Heart left ventricle (tissue), 16 donors: ENCODE data around the gene ANKEF1. TPM values are rescaled to one million over a fixed set of nuclear protein-coding genes. Genes with fewer than 3 reads are reported as not detected.
A peak's percentile ranks its signal among the peaks of the same experiment; 100 is the strongest.

ENCODE experiments used
- ATAC-seq, 4 donors: fragments of 200-7000 bp; cut with Tn5 transposase; one replicate each; pipeline ENCODE4 v1.9.1; 2020 to 2022; ENCODE audit warnings: moderate library complexity in 4 of 4, mild to moderate bottlenecking in 3 of 4, moderate number of reproducible peaks in 1 of 4
- DNase-seq, 5 donors: peaks; one replicate each; pipeline ENCODE4 v3.0.0-alpha.2; 2020
- H3K27ac ChIP-seq, 12 donors: fragments of 200-600 bp; sonication (generic) in 4 of 12; one replicate each; pipeline versions ENCODE4 v1.5.0 to v1.8.0; 2016 to 2022; ENCODE audit warnings: mild to moderate bottlenecking in 2 of 12
- H3K27me3 ChIP-seq, 9 donors: fragments of 200-600 bp; sonication (generic) in 2 of 9; one replicate each; pipeline versions ENCODE4 v1.5.1 to v1.8.0; 2016 to 2022; ENCODE audit warnings: mild to moderate bottlenecking in 3 of 9
- H3K36me3 ChIP-seq, 9 donors: fragments of 200-600 bp; sonication (generic) in 2 of 9; one replicate each; pipeline versions ENCODE4 v1.5.0 to v1.8.0; 2018 to 2022; ENCODE audit warnings: mild to moderate bottlenecking in 2 of 9
- H3K4me1 ChIP-seq, 12 donors: fragments of 200-600 bp; sonication (generic) in 4 of 12; one replicate each; pipeline versions ENCODE4 v1.5.0 to v1.8.0; 2016 to 2022; ENCODE audit warnings: mild to moderate bottlenecking in 3 of 12
- H3K4me3 ChIP-seq, 12 donors: fragments of 200-600 bp; sonication (generic) in 4 of 12; one replicate each; pipeline versions ENCODE4 v1.5.0 to v1.8.0; 2017 to 2022; ENCODE audit warnings: mild to moderate bottlenecking in 9 of 12, moderate library complexity in 4 of 12
- H3K9me3 ChIP-seq, 12 donors: fragments of 200-600 bp; sonication (generic) in 4 of 12; one replicate each; pipeline versions ENCODE4 v1.5.0 to v1.8.0; 2016 to 2022; ENCODE audit warnings: mild to moderate bottlenecking in 1 of 12
- CTCF ChIP-seq, 12 donors: fragments of 200-600 bp; sonication (generic) in 4 of 12; IDR thresholded peaks; one replicate each; pipeline versions ENCODE4 v1.5.0 to v1.8.0; 2018 to 2022; ENCODE audit warnings: antibody characterized with exemption in 12 of 12, mild to moderate bottlenecking in 5 of 12
- POLR2A ChIP-seq, 2 donors: fragments of 450-650 bp; IDR thresholded peaks; one replicate each; pipeline ENCODE4 v1.6.1; 2017; ENCODE audit warnings: antibody characterized with exemption in 2 of 2, mild to moderate bottlenecking in 2 of 2, moderate library complexity in 2 of 2
- WGBS, 4 donors: extraction: QIAGEN DNeasy Blood & Tissue Kit in 2 of 4; methylation state at CpG; one replicate each; pipeline versions ENCODE4 v1.1.5 to v1.1.7; 2013 to 2018; 5-methylcytosine and 5-hydroxymethylcytosine counted together
- intact Hi-C, 10 donors: fragments of 100-400 bp; cut with DNase I; formaldehyde crosslinking; loops; one replicate each; pipeline versions ENCODE4 v1.11.1 to v1.14.2; 2022
- polyA plus RNA-seq, 2 donors: library from polyadenylated mRNA; stranded (reverse); fragments of 200-250 nt; gene quantifications; one replicate each; pipeline ENCODE4 v1.2.3, GENCODE V29; 2013
- total RNA-seq, 9 donors: library from RNA; depleted of rRNA in 2 of 9; stranded (reverse); fragments of >200 nt in 2 of 9; fragmentation: NEBNext Ultra II Directional in 3 of 9; extraction: Animal tissue kit (Norgen Biotek cat#: 25700) in 3 of 9; gene quantifications; one replicate each; pipeline versions ENCODE4 v1.1.0 to v1.2.4, GENCODE V29; 2016 to 2023
- donor health status: ischemic (EF 13 %, LVEDD 7.1; RV severe dilation, severe dysfunction).
- donor health status: healthy with polysubstance abuse.
- donor health status: DM: no; HTN: yes; CAD: no.
- donor health status: DM: no; HTN: no; CAD: no.
- donor health status: ischemic (EF 25% LVEDD 6.9; RV normal size, moderate dysfunction).
- donor health status: ischemic (EF 25% LVEDD 5.7; RV mildly dilated, moderate dysfunction).
- donor health status: healthy.
- donor health status: DM: yes; HTN: yes; CAD: no.
- donor health status: ischemic (EF 35%, LVEDD 5.7; RV mildly dilated, moderate dysfunction).
- donor health status: nonischemic (EF 11% LVEDD 7.7; RV severe dilation, severe dysfunction).
- donor health status: DM: yes; HTN: yes; CAD: no.
- donor health status: PGD.
- donor health status: ischemic (EF 29% LVEDD 5.4; RV normal size, mild dysfunction).
- donor health status: nonischemic (EF 23%, LVEDD 6.1; RV moderate dilation, normal function).

The ANKEF1 gene
- total and polyA plus RNA-seq, 11 donors: 0.27 to 3.1 (median 1.4) TPM

- intact Hi-C loops: no loop called here
- H3K27ac ChIP-seq: no peak overlapping the region
- no peaks in the 10 kb centered on the region for H3K4me1 ChIP-seq
- ATAC-seq (no peak), DNase-seq (no peak)
- no peaks in the 10 kb centered on the region for H3K27me3 ChIP-seq
- no peak for TF ChIP-seq POLR2A (IDR thresholded peaks at IDR 0.05)
- no peak for TF ChIP-seq CTCF (IDR thresholded peaks at IDR 0.05)
- no peaks in the 10 kb centered on the region for H3K36me3 ChIP-seq
- peaks cover 0 to 6% (median 0%) of the 10 kb centered on the region in 12 donors for H3K9me3 ChIP-seq
- no peak overlapping the region for H3K4me3 ChIP-seq
- WGBS, 4 donors: 94 to 100% (median 97%) methylated on average over 1 of the region's 1 CpG
Measured at GRCh38 chr20:9996944-9997343, 37.8 kb upstream of the ANKEF1 start.

DNA sequence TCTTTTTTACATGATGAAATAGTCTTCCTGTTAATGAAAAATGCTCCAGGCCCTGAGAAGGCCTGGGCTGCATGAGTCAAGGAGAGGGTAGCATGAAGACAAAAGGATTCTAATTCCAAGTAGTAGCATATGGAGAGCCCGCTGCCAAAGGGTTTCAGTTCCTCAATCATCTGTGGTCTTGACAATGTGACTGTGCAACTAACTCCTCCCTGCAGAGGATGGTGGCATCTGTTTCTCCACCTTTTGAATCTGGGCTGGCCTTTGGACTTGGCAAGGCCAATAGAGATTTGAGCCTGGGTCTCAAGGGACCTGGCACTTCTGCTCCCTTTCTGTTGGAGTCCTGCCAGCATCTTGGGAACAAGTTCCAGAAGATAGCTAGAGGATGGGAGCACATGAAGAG lies 35.1 kb upstream of the ANKEF1 start:
- H3K36me3 ChIP-seq: no peaks in the 10 kb centered on the region
- no peaks in the 10 kb centered on the region for H3K4me1 ChIP-seq
- H3K27ac ChIP-seq: no peak overlapping the region
- H3K4me3 ChIP-seq: no peak overlapping the region
- intact Hi-C loops: no loop called here
- DNase-seq (peak in 2 of 5 donors; percentile 31 to 32), ATAC-seq (peak in 2 of 4 donors; percentile 24 to 29)
- 80 to 95% (median 87%) methylated on average over 1 of the region's 1 CpG for WGBS, 4 donors
- peaks cover 0 to 3% (median 0%) of the 10 kb centered on the region in 12 donors for H3K9me3 ChIP-seq
- TF ChIP-seq CTCF (IDR thresholded peaks at IDR 0.05): no peak
- H3K27me3 ChIP-seq: no peaks in the 10 kb centered on the region

DNA sequence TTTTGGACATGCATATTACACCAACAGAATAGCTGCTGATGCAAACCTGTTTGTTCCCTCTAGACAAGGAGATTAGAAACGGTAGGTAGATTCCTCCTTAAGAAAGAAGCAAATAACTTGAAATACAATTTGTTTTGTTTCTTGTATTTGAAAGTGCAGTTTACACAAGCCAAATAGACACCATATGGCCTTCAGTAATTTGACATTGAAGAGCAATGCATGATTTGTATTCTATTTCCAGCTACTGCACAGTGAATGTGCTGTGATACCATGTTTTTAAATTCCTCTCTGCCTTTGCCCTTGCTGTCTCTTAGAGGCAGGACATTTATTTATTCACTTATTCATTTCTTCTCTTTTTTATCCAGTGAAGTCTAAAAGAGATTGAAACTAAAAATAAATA lies 31.9 kb upstream of the ANKEF1 start:
- Histone ChIP-seq H3K27ac (no peak overlapping the region), H3K36me3 (no peaks in the 10 kb centered on the region), H3K4me3 (no peak overlapping the region), H3K9me3 (no peaks in the 10 kb centered on the region), H3K4me1 (no peaks in the 10 kb centered on the region), H3K27me3 (no peaks in the 10 kb centered on the region)
- no peak for ATAC-seq
- intact Hi-C loops: no loop called here
- DNase-seq: no peak
- no peak for TF ChIP-seq POLR2A (IDR thresholded peaks at IDR 0.05)
- TF ChIP-seq CTCF (IDR thresholded peaks at IDR 0.05): no peak
- WGBS, 4 donors: 63 to 76% (median 66%) methylated on average over 1 of the region's 1 CpG

- Histone ChIP-seq H3K4me3 (no peak overlapping the region), H3K27me3 (no peaks in the 10 kb centered on the region), H3K27ac (no peak overlapping the region), H3K4me1 (no peaks in the 10 kb centered on the region), H3K36me3 (no peaks in the 10 kb centered on the region), H3K9me3 (no peaks in the 10 kb centered on the region)
- DNase-seq (no peak), ATAC-seq (no peak)
- intact Hi-C loops: no loop called here
- no peak for TF ChIP-seq CTCF (IDR thresholded peaks at IDR 0.05)
- no peak for TF ChIP-seq POLR2A (IDR thresholded peaks at IDR 0.05)
- WGBS, 4 donors: 59 to 75% (median 68%) methylated on average over 2 of the region's 2 CpGs
Measured at GRCh38 chr20:10004900-10005299, 29.9 kb upstream of the ANKEF1 start.
